ENCODE measurements around the gene KRTAP10-7.

GRCh38 chr21:44650265-44650972 lies 50.0 kb downstream of the KRTAP10-7 start:
- TF ChIP-seq FOXP2 (optimal IDR thresholded peaks at IDR 0.05; ENCODE audit: borderline replicate concordance, extremely low read depth, extremely low read length, insufficient read depth) (no peak), SIN3A (IDR thresholded peaks at IDR 0.05; ENCODE audit: borderline replicate concordance, insufficient read depth, low read length) (no peak), POLR2AphosphoS5 (IDR thresholded peaks at IDR 0.05; ENCODE audit: low read depth, low read length) (no peak), REST (IDR thresholded peaks at IDR 0.05; ENCODE audit: insufficient read depth in 1 of 2, low read depth in 2 of 2, low read length in 2 of 2) (no peak)

Measured in PFSK-1 (cell line).